Suprapubic skin (tissue), 4 donors: ENCODE measurements around the gene RPS6KA5. TPM values are rescaled to one million over a fixed set of nuclear protein-coding genes. Genes with fewer than 3 reads are reported as not detected.
"Not testable (repeated sequence)": the region's sequence is repeated elsewhere in the genome, so short reads cannot be mapped to it uniquely, and the experiment has no call there.

ENCODE experiments used
- DNase-seq, 2 donors: peaks; one replicate each; pipeline ENCODE4 v3.0.0-alpha.2; 2019; ENCODE audit warnings: low spot score in 2 of 2
- H3K27ac ChIP-seq: fragments of 200-600 bp; sonication (generic); one replicate; pipeline ENCODE4 v1.5.1; 2019
- H3K27me3 ChIP-seq: fragments of 200-600 bp; sonication (generic); one replicate; pipeline ENCODE4 v1.5.1; 2019
- H3K36me3 ChIP-seq: fragments of 200-600 bp; sonication (generic); one replicate; pipeline ENCODE4 v1.5.1; 2019
- H3K4me1 ChIP-seq: fragments of 200-600 bp; sonication (generic); one replicate; pipeline ENCODE4 v1.5.1; 2019
- H3K4me3 ChIP-seq: fragments of 200-600 bp; sonication (generic); one replicate; pipeline ENCODE4 v1.5.1; 2019; ENCODE audit warnings: mild to moderate bottlenecking
- H3K9me3 ChIP-seq: fragments of 200-600 bp; sonication (generic); one replicate; pipeline ENCODE4 v1.5.1; 2019
- CTCF ChIP-seq, 2 donors: fragments of 200-600 bp in 1 of 2; fragments of 450-650 bp in 1 of 2; sonication (generic) in 1 of 2; IDR thresholded peaks; one replicate each; pipeline ENCODE4 v1.5.1; 2016 to 2019; ENCODE audit warnings: antibody characterized with exemption in 2 of 2, mild to moderate bottlenecking in 1 of 2, moderate library complexity in 1 of 2
- EP300 ChIP-seq: sonication (generic); formaldehyde crosslinking; IDR thresholded peaks from one replicate; pipeline ENCODE4 v1.6.1; 2017; ENCODE audit warnings: antibody characterized with exemption
- POLR2A ChIP-seq, 2 donors: fragments of 450-650 bp; IDR thresholded peaks; one replicate each; pipeline ENCODE4 v1.6.1; 2017; ENCODE audit warnings: antibody characterized with exemption in 2 of 2, mild to moderate bottlenecking in 2 of 2, moderate library complexity in 2 of 2
- POLR2AphosphoS5 ChIP-seq, 3 donors: sonication (generic); formaldehyde crosslinking; IDR thresholded peaks; one replicate each; pipeline ENCODE4 v1.6.1; 2017; ENCODE audit warnings: antibody characterized with exemption in 3 of 3
- whole genome bisulfite sequencing: methylation state at CpG from one replicate; pipeline ENCODE4 v1.1.5; 2018; 5-methylcytosine and 5-hydroxymethylcytosine counted together
- total RNA-seq, 4 donors: library from RNA; depleted of rRNA; stranded (reverse); fragments of >200 nt; gene quantifications; one replicate each; pipeline ENCODE4 v1.1.0, GENCODE V29; 2016

RPS6KA5 gene
- total RNA-seq, 4 donors from 2014 or later = 6.4 to 14.2 (median 11.2) TPM

GRCh38 chr14:90941706-90942105, 118.7 kb downstream of the RPS6KA5 start:
- H3K4me3 ChIP-seq = no peak overlapping the region
- WGBS = 93% methylated on average over 2 of the region's 2 CpGs
- H3K36me3 ChIP-seq = peaks cover 21% of the 10 kb centered on the region
- H3K27ac ChIP-seq = no peak overlapping the region
- DNase-seq = no peak
- H3K27me3 ChIP-seq = no peaks in the 10 kb centered on the region
- peaks cover 12% of the 10 kb centered on the region for H3K9me3 ChIP-seq
- TF ChIP-seq POLR2A (IDR thresholded peaks at IDR 0.05) = no peak
- TF ChIP-seq EP300 = no peak
- no peaks in the 10 kb centered on the region for H3K4me1 ChIP-seq

- 97% methylated on average over 5 of the region's 5 CpGs for WGBS
- no peak overlapping the region for H3K4me3 ChIP-seq
- peaks cover 21% of the 10 kb centered on the region for H3K36me3 ChIP-seq
- no peak for DNase-seq
- no peak overlapping the region for H3K27ac ChIP-seq
- peaks cover 12% of the 10 kb centered on the region for H3K9me3 ChIP-seq
- TF ChIP-seq EP300 = no peak
- no peak for TF ChIP-seq POLR2A (IDR thresholded peaks at IDR 0.05)
- TF ChIP-seq POLR2AphosphoS5 (IDR thresholded peaks at IDR 0.05) = no peak
- no peak for TF ChIP-seq CTCF (IDR thresholded peaks at IDR 0.05)
- H3K4me1 ChIP-seq = no peaks in the 10 kb centered on the region
- H3K27me3 ChIP-seq = no peaks in the 10 kb centered on the region
Measured at GRCh38 chr14:90940318-90940962, 120.0 kb downstream of the RPS6KA5 start.

DNA sequence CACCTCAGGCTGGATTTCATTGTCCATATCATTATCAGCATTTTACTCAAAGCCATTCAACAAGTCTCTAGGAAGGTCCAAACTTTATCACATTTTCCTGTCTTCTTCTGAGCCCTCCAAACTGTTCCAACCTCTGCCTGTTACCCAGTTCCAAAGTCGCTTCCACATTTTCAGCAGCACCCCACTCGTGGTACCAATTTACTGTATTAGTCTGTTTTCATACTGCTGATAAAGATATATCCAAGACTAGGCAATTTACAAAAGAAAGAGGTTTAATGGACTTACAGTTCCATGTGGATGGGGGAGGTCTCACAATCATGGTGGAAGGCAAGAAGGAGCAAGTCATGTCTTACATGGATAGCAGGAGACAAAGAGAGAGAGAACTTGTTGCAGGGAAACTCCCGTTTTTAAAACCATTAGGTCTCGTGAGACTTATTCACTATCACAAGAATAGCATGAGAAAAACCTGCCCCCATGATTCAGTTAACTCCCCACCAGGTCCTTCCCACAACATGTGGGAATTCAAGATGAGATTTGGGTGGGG, 121.1 kb downstream of the RPS6KA5 start:
- DNase-seq, H3K27me3 ChIP-seq, H3K27ac ChIP-seq, H3K4me3 ChIP-seq, H3K4me1 ChIP-seq: not testable (repeated sequence)
- 95% methylated on average over 4 of the region's 4 CpGs for whole genome bisulfite sequencing
- Histone ChIP-seq H3K9me3 (peaks cover 12% of the 10 kb centered on the region), H3K36me3 (peaks cover 21% of the 10 kb centered on the region)

- Histone ChIP-seq H3K27ac (no peak overlapping the region), H3K4me3 (no peak overlapping the region), H3K27me3 (no peaks in the 10 kb centered on the region), H3K9me3 (peaks cover 12% of the 10 kb centered on the region), H3K36me3 (peaks cover 19% of the 10 kb centered on the region), H3K4me1 (no peaks in the 10 kb centered on the region)
- DNase-seq = no peak
- TF ChIP-seq POLR2A (IDR thresholded peaks at IDR 0.05) = no peak
- no peak for TF ChIP-seq POLR2AphosphoS5 (IDR thresholded peaks at IDR 0.05)
- TF ChIP-seq CTCF (IDR thresholded peaks at IDR 0.05) = no peak
- TF ChIP-seq EP300 = no peak
- WGBS = 97% methylated on average over 2 of the region's 2 CpGs
Measured at GRCh38 chr14:90938615-90939014, 121.8 kb downstream of the RPS6KA5 start.

DNA sequence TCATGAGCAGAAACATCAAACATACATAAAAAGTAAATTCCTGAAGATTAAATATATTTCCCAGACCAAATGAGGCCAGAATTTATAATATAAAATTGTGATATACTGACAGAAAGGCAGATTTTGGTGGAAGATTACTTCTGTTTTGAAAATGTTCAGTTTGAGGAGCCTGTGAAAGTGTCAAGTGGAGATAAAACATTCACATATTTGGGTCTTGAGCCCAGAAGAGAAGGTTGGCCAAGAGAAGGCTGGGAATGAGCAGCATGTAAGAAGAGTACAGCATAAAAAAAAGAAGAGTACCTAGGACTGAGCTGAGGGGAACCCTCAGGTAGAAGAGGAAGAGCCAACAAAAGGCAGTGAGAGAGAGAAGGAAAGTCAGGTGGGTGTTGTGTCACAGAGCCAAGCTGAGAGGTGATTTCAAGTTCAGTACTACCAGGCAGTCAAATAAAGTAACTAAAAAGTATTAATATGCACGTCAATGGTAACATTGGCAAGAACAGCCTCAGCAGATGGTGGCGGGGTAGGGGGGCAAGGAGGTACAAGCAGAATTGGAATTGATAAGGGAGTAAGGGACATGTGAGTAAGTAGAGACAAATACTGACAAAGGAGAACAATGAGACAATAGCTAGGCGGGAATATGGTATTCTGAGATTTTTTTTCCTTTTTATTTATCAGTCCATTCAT, 123.5 kb downstream of the RPS6KA5 start:
- TF ChIP-seq POLR2AphosphoS5 (IDR thresholded peaks at IDR 0.05) = no peak
- no peak for TF ChIP-seq EP300
- TF ChIP-seq CTCF (IDR thresholded peaks at IDR 0.05) = no peak
- peaks cover 12% of the 10 kb centered on the region for H3K9me3 ChIP-seq
- WGBS = 95% methylated on average over 3 of the region's 3 CpGs

DNA sequence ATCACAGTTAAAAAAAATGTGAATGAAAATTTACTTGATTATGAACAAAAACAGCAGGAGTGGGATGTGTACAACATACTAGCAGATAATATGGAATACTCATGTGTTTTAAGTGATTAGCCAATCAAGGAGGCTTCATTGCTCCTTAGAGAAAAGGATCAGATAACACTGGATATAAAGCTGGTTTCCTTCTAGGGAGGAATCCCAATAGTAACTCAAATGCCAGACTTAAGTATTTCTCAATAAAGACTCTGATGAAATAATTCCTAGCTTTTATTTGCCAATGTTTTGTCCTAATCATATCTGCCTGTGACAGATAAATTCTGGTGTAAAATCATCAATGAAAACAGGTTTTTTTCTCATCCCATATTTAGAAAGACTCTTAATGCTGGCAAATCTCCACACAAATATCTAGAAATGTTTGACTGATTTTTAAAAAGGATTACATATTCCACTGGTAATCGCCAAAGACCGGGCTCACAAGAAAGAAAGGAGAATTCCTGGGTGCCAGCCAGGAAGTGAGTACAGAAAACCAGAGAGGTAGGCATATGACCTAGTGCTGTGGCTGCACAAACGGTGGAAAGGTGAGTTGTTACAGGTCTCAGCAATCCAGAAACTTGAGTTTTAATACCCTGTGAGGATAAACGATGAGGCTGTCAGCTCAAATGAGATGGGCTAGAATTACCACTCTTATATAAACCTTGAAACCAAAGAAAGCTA, 135.7 kb downstream of the RPS6KA5 start:
- no peak for DNase-seq
- Histone ChIP-seq H3K27me3 (no peaks in the 10 kb centered on the region), H3K36me3 (no peaks in the 10 kb centered on the region), H3K4me1 (no peaks in the 10 kb centered on the region), H3K27ac (no peak overlapping the region), H3K9me3 (no peaks in the 10 kb centered on the region), H3K4me3 (no peak overlapping the region)
- TF ChIP-seq EP300 = no peak
- TF ChIP-seq POLR2AphosphoS5 (IDR thresholded peaks at IDR 0.05) = no peak
- no peak for TF ChIP-seq POLR2A (IDR thresholded peaks at IDR 0.05)
- TF ChIP-seq CTCF (IDR thresholded peaks at IDR 0.05) = no peak
- WGBS = 62% methylated on average over 4 of the region's 4 CpGs

More for the DNA sequence above, 123.5 kb downstream of the RPS6KA5 start:
- Histone ChIP-seq H3K4me3 (no peak overlapping the region), H3K36me3 (peaks cover 19% of the 10 kb centered on the region), H3K27me3 (no peaks in the 10 kb centered on the region), H3K4me1 (no peaks in the 10 kb centered on the region), H3K27ac (no peak overlapping the region)
- no peak for DNase-seq
